ENCODE results near the gene SETD2.
"Not testable (repeated sequence)": the region's sequence is repeated elsewhere in the genome, so short reads cannot be mapped to it uniquely, and the experiment has no call there.

The SETD2 gene

GRCh38 chr3:47098910-47099309 lies 65.0 kb downstream of the SETD2 start:
- no peak for DNase-seq (ENCODE audit: low read depth in 2 of 2)

- no peak for DNase-seq (ENCODE audit: low read depth in 2 of 2)
Observed at GRCh38 chr3:47097864-47098263, 66.0 kb downstream of the SETD2 start.

GRCh38 chr3:47096959-47097358 lies 67.0 kb downstream of the SETD2 start:
- DNase-seq (ENCODE audit: low read depth in 2 of 2), result no peak

- no peak for DNase-seq (ENCODE audit: low read depth in 2 of 2)
Observed at GRCh38 chr3:47092090-47092489, 71.8 kb downstream of the SETD2 start.

- no peak for DNase-seq (ENCODE audit: low read depth in 2 of 2)
Observed at GRCh38 chr3:47089630-47090029, 74.3 kb downstream of the SETD2 start.

- DNase-seq (ENCODE audit: low read depth in 2 of 2), result no peak
Observed at GRCh38 chr3:47086071-47086470, 77.8 kb downstream of the SETD2 start.

GRCh38 chr3:47083786-47084185 lies 80.1 kb downstream of the SETD2 start:
- no peak for DNase-seq (ENCODE audit: low read depth in 2 of 2)

GRCh38 chr3:47082519-47082918 lies 81.4 kb downstream of the SETD2 start:
- no peak for DNase-seq (ENCODE audit: low read depth in 2 of 2)

- no peak for DNase-seq (ENCODE audit: low read depth in 2 of 2)
Observed at GRCh38 chr3:47079432-47079831, 84.5 kb downstream of the SETD2 start.

- DNase-seq (ENCODE audit: low read depth in 2 of 2), result no peak
Observed at GRCh38 chr3:47073685-47074084, 90.2 kb downstream of the SETD2 start.

GRCh38 chr3:47070770-47071169 lies 93.1 kb downstream of the SETD2 start:
- DNase-seq (ENCODE audit: low read depth in 2 of 2), result no peak

GRCh38 chr3:47066259-47066658 lies 97.7 kb downstream of the SETD2 start:
- DNase-seq (ENCODE audit: low read depth in 2 of 2), result not testable (repeated sequence)

GRCh38 chr3:47065681-47066080 lies 98.2 kb downstream of the SETD2 start:
- no peak for DNase-seq (ENCODE audit: low read depth in 2 of 2)

GRCh38 chr3:47065058-47065457 lies 98.9 kb downstream of the SETD2 start:
- no peak for DNase-seq (ENCODE audit: low read depth in 2 of 2)

- DNase-seq (ENCODE audit: low read depth in 2 of 2), result peak; percentile 18 to 36
Observed at GRCh38 chr3:47057212-47057671, 106.7 kb downstream of the SETD2 start.

- no peak for DNase-seq (ENCODE audit: low read depth in 2 of 2)
Observed at GRCh38 chr3:47056705-47057104, 107.2 kb downstream of the SETD2 start.

- DNase-seq (ENCODE audit: low read depth in 2 of 2), result no peak
Observed at GRCh38 chr3:47054412-47054811, 109.5 kb downstream of the SETD2 start.

- no peak for DNase-seq (ENCODE audit: low read depth in 2 of 2)
Observed at GRCh38 chr3:47047673-47048072, 116.2 kb downstream of the SETD2 start.

- DNase-seq (ENCODE audit: low read depth in 2 of 2), result no peak
Observed at GRCh38 chr3:47047069-47047468, 116.8 kb downstream of the SETD2 start.

- no peak for DNase-seq (ENCODE audit: low read depth in 2 of 2)
Observed at GRCh38 chr3:47042231-47042791, 121.6 kb downstream of the SETD2 start.

- DNase-seq (ENCODE audit: low read depth in 2 of 2), result no peak
Observed at GRCh38 chr3:47041114-47041513, 122.8 kb downstream of the SETD2 start.

GRCh38 chr3:47037302-47037701 lies 126.6 kb downstream of the SETD2 start:
- not testable (repeated sequence) for DNase-seq (ENCODE audit: low read depth in 2 of 2)

GRCh38 chr3:47036145-47036544 lies 127.8 kb downstream of the SETD2 start:
- no peak for DNase-seq (ENCODE audit: low read depth in 2 of 2)

- no peak for DNase-seq (ENCODE audit: low read depth in 2 of 2)
Observed at GRCh38 chr3:47035645-47036044, 128.3 kb downstream of the SETD2 start.

Measured in activated CD8-positive, alpha-beta memory T cell treated with anti-CD3 and anti-CD28 coated beads for 4 hours (primary cell).